ES-I3 (cell line): ENCODE data around the gene PDCD1LG2.

Source experiments
- H3K36me3 ChIP-seq: 2 replicates; pipeline ENCODE4 v1.6.1; 2013; ENCODE audit warnings: mild to moderate bottlenecking, low read length, control low read depth, moderate library complexity; ENCODE audit not compliant: insufficient read depth
- H3K4me1 ChIP-seq: 2 replicates; pipeline ENCODE4 v1.6.1; 2013; ENCODE audit warnings: mild to moderate bottlenecking, control low read depth, low read length; ENCODE audit not compliant: insufficient read depth
- H3K9ac ChIP-seq: 2 replicates; pipeline ENCODE4 v1.6.1; 2013; ENCODE audit warnings: low read depth, mild to moderate bottlenecking, low read length, moderate library complexity
- H3K9me3 ChIP-seq: 2 replicates; pipeline ENCODE4 v1.6.1; 2013; ENCODE audit warnings: mild to moderate bottlenecking, low read length, moderate library complexity; ENCODE audit not compliant: control insufficient read depth, insufficient read depth

Gene PDCD1LG2

GRCh38 chr9:5511476-5511875 lies 1.1 kb downstream of the PDCD1LG2 start:
- Histone ChIP-seq H3K4me1 (peaks cover 12% of the 10 kb centered on the region), H3K36me3 (no peaks in the 10 kb centered on the region), H3K9me3 (no peaks in the 10 kb centered on the region), H3K9ac (no peak overlapping the region)

GRCh38 chr9:5511935-5512580 lies 1.7 kb downstream of the PDCD1LG2 start:
- Histone ChIP-seq H3K9me3 (no peaks in the 10 kb centered on the region), H3K36me3 (no peaks in the 10 kb centered on the region), H3K9ac (no peak overlapping the region), H3K4me1 (peaks cover 12% of the 10 kb centered on the region)

DNA sequence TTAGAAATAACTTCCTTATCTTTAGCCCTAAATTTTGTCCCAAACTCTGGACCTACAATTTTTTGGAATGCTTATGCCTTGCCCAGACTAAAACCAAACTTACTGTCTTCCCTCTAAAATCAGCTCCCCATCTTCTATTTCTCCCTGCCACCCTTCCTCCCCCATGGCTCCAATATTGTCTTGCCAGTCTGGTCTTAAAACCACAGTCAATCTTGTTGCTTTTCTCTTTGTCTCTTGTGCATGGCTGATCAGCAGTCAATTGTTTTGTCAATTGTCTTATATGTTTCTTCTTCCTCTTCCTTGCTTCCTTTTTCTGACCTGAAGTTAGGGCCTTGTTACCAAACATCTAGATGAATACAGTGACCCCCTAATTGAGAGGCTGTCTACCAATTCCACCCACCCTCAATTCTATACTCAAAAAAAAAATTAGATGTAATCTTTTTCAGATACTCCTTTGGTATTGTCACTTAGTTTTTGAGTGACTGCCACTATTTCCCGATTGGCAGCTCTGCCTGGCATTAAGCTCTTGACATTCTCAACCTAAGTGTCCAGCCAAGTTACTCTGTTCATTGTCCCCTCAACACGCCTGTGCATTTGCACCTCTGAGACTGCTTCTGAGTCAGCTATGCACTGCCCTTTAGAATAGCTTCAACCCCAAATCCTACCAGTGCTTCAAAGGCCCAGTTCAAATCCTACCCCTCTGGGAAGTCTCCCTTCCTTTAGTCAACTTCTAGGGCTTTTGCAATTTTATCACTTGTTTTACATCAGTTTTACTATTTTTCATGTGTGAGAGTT lies 2.5 kb downstream of the PDCD1LG2 start:
- Histone ChIP-seq H3K9me3 (no peaks in the 10 kb centered on the region), H3K36me3 (no peaks in the 10 kb centered on the region), H3K9ac (no peak overlapping the region), H3K4me1 (peaks cover 12% of the 10 kb centered on the region)

DNA sequence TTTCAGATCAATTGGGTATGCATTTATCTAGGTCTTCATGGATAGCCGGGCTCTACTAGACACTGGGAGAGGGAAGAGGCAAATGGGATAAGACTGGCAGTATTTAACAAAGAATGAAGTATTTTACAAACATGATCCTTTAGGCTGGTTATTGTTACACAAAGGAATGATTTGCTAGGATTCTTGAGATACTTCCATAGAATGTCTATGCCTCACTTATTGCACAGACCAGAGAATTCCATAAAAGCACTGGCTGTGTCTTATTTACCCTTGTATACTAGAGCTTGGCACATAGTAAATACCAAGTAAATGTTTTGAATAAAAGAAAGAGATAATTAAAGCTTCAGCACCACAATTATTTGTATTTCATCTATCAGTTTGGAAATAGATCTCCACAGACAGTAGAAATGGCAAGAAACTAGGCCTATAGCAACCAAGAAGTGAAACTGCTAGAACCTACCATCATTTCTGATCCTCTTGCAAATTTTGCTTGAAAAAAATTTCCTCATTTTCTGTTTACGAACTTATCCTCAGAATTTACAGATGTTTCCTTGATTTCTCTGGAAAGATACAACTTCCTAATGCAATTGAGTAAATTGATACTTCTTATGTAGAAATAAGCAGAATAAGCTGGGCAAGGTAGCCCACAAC lies 3.8 kb downstream of the PDCD1LG2 start:
- no peak overlapping the region for H3K9ac ChIP-seq
- H3K9me3 ChIP-seq = no peaks in the 10 kb centered on the region
- no peaks in the 10 kb centered on the region for H3K36me3 ChIP-seq
- peaks cover 12% of the 10 kb centered on the region for H3K4me1 ChIP-seq

GRCh38 chr9:5514617-5515260 lies 4.4 kb downstream of the PDCD1LG2 start:
- no peaks in the 10 kb centered on the region for H3K9me3 ChIP-seq
- H3K9ac ChIP-seq = no peak overlapping the region
- H3K36me3 ChIP-seq = no peaks in the 10 kb centered on the region
- H3K4me1 ChIP-seq = peaks cover 9% of the 10 kb centered on the region

DNA sequence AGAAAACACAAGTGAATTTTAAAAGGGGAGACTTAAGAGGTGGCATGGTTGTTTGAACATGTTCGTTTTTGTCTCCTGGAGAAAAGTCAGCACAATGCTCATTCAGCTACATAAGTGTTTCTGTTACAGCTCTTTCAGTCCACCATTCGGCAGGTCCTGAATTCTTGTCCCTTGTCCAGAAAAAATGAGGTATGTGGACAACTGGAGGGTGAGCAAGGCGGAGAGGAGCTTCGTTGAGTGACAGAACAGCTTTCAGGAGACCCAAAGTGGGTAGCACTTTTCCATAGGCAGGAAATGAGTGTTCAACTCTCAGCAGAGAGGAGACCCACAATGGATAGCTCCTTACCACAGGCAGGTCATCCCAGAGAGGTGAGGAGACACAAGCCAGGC lies 4.9 kb downstream of the PDCD1LG2 start:
- Histone ChIP-seq H3K9ac (no peak overlapping the region), H3K4me1 (peaks cover 8% of the 10 kb centered on the region), H3K9me3 (no peaks in the 10 kb centered on the region)

DNA sequence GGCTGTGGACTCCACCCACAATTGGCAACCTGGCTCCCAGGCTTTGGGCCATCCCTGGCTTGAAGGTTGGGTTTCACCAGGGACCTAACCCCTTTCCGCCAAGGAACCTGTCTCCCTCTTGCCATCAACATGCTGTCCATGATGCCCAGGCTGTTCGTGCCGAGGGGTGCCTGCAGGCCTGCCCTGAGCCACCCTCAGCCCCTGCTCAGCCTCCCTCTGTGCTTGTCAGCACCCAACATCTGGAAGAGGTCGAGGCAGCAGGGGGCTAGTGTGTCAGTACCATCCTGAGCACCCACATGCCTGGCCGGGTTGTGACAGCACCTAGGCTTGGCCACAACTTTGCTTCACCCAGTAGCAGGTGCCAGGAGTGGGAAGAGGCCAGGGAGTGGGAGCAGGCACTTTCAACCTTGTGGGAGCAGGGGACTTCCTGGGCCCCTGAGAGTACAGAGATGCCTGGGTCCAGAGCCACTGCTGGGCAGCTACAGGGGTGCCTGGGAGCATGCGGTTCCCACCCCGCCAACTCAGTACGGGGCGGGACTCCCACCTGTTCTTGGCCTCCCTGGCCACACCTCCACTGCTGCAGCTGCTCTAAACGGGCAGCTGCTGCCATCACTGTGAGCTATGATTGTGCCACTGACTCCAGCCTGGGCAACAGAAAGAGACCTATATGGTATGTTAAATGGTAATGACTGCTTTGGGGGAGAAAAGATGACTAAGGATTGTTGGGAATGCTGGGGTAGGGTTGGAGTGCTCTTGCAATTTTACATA lies 6.3 kb downstream of the PDCD1LG2 start:
- Histone ChIP-seq H3K36me3 (no peaks in the 10 kb centered on the region), H3K9me3 (no peaks in the 10 kb centered on the region), H3K4me1 (peaks cover 3% of the 10 kb centered on the region), H3K9ac (no peak overlapping the region)

More for the DNA sequence above, 4.9 kb downstream of the PDCD1LG2 start:
- no peaks in the 10 kb centered on the region for H3K36me3 ChIP-seq

GRCh38 chr9:5518171-5518936 lies 8.0 kb downstream of the PDCD1LG2 start:
- Histone ChIP-seq H3K36me3 (no peaks in the 10 kb centered on the region), H3K9me3 (no peaks in the 10 kb centered on the region), H3K4me1 (peaks cover 3% of the 10 kb centered on the region), H3K9ac (no peak overlapping the region)

DNA sequence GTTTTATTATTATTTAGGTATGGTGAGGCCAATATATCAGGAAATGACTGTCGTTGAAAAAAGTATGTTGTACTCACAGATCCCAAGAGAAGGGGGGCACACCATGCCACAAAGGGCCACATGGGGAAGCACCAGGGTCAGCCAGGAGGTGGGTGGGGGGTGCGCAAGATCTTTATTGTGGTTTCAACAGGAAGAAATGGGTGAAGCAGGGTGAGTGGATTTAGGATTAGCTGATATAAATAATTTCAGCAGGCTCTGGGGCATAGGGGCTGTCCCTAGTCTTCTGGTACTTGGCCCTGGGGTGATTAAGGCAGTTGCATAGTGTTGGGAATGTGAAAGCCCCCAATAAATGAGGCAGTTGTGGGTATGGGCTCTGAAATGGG lies 8.6 kb downstream of the PDCD1LG2 start:
- Histone ChIP-seq H3K9me3 (no peaks in the 10 kb centered on the region), H3K4me1 (peaks cover 3% of the 10 kb centered on the region), H3K36me3 (no peaks in the 10 kb centered on the region), H3K9ac (no peak overlapping the region)

DNA sequence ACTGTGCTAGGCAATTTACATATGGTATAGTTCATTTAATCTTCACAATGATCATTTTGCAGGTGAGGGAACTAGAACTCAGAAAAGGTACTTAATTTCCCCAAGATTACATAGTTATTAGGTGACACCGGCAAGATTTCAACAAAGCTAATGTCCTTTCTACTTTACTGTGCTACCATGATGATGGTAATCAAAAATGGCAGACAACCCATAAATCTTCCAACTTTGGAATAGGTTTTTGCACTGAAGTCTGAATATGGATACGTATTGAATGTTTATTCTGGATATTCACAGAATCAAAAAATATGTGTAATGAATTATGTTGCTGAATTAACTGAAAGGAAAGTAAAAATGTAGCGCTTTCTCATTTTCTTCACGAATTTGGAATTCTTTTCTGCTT lies 13.8 kb downstream of the PDCD1LG2 start:
- Histone ChIP-seq H3K9me3 (no peaks in the 10 kb centered on the region), H3K9ac (no peak overlapping the region), H3K4me1 (peaks cover 3% of the 10 kb centered on the region; the same call in 1 of the 2 replicates), H3K36me3 (no peaks in the 10 kb centered on the region)

- no peaks in the 10 kb centered on the region for H3K9me3 ChIP-seq
- peaks cover 8% of the 10 kb centered on the region for H3K4me1 ChIP-seq
- no peak overlapping the region for H3K9ac ChIP-seq
- H3K36me3 ChIP-seq = no peaks in the 10 kb centered on the region
Measured at GRCh38 chr9:5529683-5530221, 19.4 kb downstream of the PDCD1LG2 start.

DNA sequence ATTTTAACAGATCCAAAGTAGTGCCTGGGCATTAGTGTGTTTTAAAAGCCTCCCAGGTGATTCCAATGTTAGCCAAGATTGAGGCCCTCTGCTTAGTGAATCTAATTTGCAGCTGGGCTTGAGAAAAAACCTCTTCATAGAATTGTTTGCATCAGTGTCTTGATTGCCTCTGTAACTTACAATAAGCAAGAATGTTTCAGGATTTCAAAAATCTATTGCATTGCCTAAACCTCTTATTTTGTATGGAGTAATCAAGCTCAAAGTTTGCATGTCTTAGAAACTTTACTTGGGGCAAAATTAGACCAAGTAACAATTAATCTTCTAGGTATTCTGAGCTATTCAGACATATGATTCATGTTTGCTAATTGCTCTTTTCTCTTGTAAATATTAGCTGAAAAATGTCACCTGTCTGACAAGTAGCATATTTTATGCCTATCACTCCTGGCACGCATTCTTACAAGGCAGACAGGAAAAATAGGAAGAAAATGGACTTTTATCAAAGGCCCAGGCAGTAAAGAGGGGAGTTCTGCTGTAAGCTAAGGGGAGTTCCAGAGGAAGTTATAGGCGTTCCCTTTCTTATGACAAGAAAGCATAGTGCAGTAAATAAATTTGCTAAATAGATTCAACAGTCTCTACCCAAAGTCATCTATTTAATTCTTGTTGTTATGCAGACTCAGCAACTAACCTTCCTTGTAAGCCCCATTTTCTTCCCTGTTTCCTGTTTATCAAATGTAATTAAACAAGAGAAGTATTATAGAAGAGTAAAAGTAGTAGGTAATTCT lies 21.0 kb downstream of the PDCD1LG2 start:
- H3K9ac ChIP-seq = no peak overlapping the region
- no peaks in the 10 kb centered on the region for H3K9me3 ChIP-seq
- H3K36me3 ChIP-seq = no peaks in the 10 kb centered on the region
- H3K4me1 ChIP-seq = peaks cover 8% of the 10 kb centered on the region

- no peak overlapping the region for H3K9ac ChIP-seq
- peaks cover 8% of the 10 kb centered on the region for H3K4me1 ChIP-seq
- H3K36me3 ChIP-seq = no peaks in the 10 kb centered on the region
- no peaks in the 10 kb centered on the region for H3K9me3 ChIP-seq
Measured at GRCh38 chr9:5532306-5532705, 22.0 kb downstream of the PDCD1LG2 start.
